Immature natural killer cell (primary cell): ENCODE data around the gene ELMO1. TPM values are rescaled to one million over a fixed set of nuclear protein-coding genes. Genes with fewer than 3 reads are reported as not detected.

Experiments
- DNase-seq, 3 donors: peaks; one replicate each; pipeline ENCODE4 v3.0.0; 2022; ENCODE audit warnings: mixed read lengths in 1 of 3
- H3K27ac Mint-ChIP-seq, 6 donors: one replicate each; pipeline ENCODE4 v1.8.0; 2020; ENCODE audit warnings: mixed read lengths in 6 of 6, mild to moderate bottlenecking in 5 of 6, inconsistent platforms in 4 of 6, moderate library complexity in 3 of 6
- H3K27me3 Mint-ChIP-seq, 3 donors: one replicate each; pipeline ENCODE4 v1.8.0; 2020 to 2021; ENCODE audit warnings: low read depth in 3 of 3, mild to moderate bottlenecking in 3 of 3, mixed read lengths in 3 of 3, moderate library complexity in 3 of 3, inconsistent platforms in 1 of 3
- H3K36me3 Mint-ChIP-seq, 3 donors: one replicate each; pipeline ENCODE4 v1.8.0; 2020; ENCODE audit warnings: mixed read lengths in 3 of 3, inconsistent platforms in 2 of 3, mild to moderate bottlenecking in 2 of 3
- H3K4me1 Mint-ChIP-seq, 2 donors: one replicate each; pipeline ENCODE4 v1.8.0; 2020; ENCODE audit warnings: inconsistent platforms in 2 of 2, mild to moderate bottlenecking in 2 of 2, mixed read lengths in 2 of 2, moderate library complexity in 1 of 2
- H3K4me3 Mint-ChIP-seq, 5 donors: one replicate each; pipeline ENCODE4 v1.8.0; 2020; ENCODE audit warnings: mild to moderate bottlenecking in 5 of 5, mixed read lengths in 5 of 5, inconsistent platforms in 3 of 5, moderate library complexity in 3 of 5
- H3K9me3 Mint-ChIP-seq, 6 donors: one replicate each; pipeline ENCODE4 v1.8.0; 2020; ENCODE audit warnings: mild to moderate bottlenecking in 6 of 6, mixed read lengths in 6 of 6, inconsistent platforms in 4 of 6, moderate library complexity in 3 of 6
- polyA plus RNA-seq, 3 donors: library from polyadenylated mRNA; unstranded; fragments of 300-500 nt; fragmentation: Illumina TruSeq; gene quantifications; one replicate each; pipeline ENCODE4 v1.2.3, GENCODE V29; 2021

ELMO1 gene
- polyA plus RNA-seq, 3 donors from 2014 or later = 31.9 to 65.9 (median 53.1) TPM

GRCh38 chr7:37421861-37422500 lies 26.7 kb downstream of the ELMO1 start:
- Mint-ChIP-seq H3K27ac (no peak overlapping the region), H3K4me1 (peaks cover 48 to 67% of the 10 kb centered on the region in 2 donors), H3K27me3 (no peaks in the 10 kb centered on the region), H3K9me3 (no peaks in the 10 kb centered on the region), H3K36me3 (peaks cover 0 to 8% (median 0%) of the 10 kb centered on the region in 3 donors), H3K4me3 (no peak overlapping the region)
- DNase-seq = no peak

GRCh38 chr7:37420946-37421695 lies 27.5 kb downstream of the ELMO1 start:
- H3K4me3 Mint-ChIP-seq = no peak overlapping the region
- H3K9me3 Mint-ChIP-seq = no peaks in the 10 kb centered on the region
- no peak for DNase-seq
- peaks cover 43 to 68% of the 10 kb centered on the region in 2 donors for H3K4me1 Mint-ChIP-seq
- H3K27me3 Mint-ChIP-seq = no peaks in the 10 kb centered on the region
- H3K36me3 Mint-ChIP-seq = peaks cover 0 to 5% (median 0%) of the 10 kb centered on the region in 3 donors
- H3K27ac Mint-ChIP-seq = no peak overlapping the region

DNA sequence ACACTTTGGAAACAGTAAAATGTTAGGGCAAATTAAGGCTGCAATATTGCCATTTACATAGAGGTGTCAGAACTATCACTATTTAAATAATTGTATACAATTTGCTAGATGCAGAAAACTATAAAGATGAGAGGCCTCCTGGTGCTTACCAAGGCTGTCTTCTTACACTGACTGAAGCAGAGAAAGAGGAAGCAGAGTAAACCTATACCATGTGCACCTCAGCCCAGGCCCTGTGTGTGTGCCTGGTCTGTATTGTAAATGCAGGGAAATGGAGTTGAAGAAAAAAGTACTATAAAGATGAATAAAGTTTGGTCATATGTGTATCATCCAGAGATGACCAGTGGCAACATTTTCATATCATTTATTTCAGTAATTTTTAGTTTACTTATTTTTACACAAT lies 29.2 kb downstream of the ELMO1 start:
- Mint-ChIP-seq H3K27ac (peak overlapping the region in 1 of 6 donors; percentile 63), H3K36me3 (peaks cover 0 to 5% (median 0%) of the 10 kb centered on the region in 3 donors), H3K9me3 (no peaks in the 10 kb centered on the region), H3K4me3 (no peak overlapping the region), H3K27me3 (no peaks in the 10 kb centered on the region), H3K4me1 (peaks cover 37 to 63% of the 10 kb centered on the region in 2 donors)
- DNase-seq = no peak

DNA sequence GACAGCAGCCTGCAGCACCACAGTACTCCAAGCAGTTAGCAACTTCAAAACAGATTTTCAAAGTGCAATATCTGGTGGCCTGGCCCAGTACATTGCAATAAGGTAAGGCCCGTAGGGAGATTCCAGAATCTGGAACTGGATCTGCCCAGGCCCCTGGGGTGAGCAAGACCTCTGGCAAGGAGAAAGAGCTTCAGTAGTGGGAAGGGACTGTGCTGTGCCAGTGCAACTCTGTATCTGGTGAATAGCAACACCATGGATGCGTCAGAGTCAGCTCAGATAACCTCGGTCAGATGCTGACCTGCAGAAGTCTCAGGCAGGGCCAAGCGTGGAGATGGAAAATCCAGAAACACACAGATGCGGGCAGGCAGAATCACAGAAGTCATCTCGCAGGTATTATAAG lies 30.3 kb downstream of the ELMO1 start:
- H3K4me3 Mint-ChIP-seq = no peak overlapping the region
- no peaks in the 10 kb centered on the region for H3K9me3 Mint-ChIP-seq

DNA sequence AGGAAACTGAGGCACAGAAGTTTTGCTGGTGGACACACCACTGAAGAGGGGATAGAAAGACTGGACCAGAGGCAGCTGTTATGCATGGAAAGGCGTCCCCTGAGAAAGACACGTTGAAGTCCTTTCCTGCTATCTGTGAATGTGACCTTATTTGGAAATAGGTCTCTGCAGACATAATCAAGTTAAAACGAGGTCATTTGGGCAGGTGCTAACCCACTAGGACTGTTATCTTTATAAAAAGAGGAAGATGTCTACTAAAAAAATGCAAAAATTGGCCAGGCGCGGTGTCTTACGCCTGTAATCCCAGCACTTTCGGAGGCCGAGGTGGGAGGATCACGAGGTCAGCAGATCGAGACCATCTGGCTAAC lies 31.6 kb downstream of the ELMO1 start:
- Mint-ChIP-seq H3K9me3 (no peaks in the 10 kb centered on the region), H3K4me3 (no peak overlapping the region), H3K27me3 (no peaks in the 10 kb centered on the region), H3K27ac (peak overlapping the region in 2 of 6 donors; percentile 33 to 37), H3K4me1 (peaks cover 41 to 70% of the 10 kb centered on the region in 2 donors), H3K36me3 (peaks cover 0 to 8% (median 4%) of the 10 kb centered on the region in 3 donors)
- no peak for DNase-seq

More for the DNA sequence above, 30.3 kb downstream of the ELMO1 start:
- H3K27me3 Mint-ChIP-seq = no peaks in the 10 kb centered on the region
- H3K27ac Mint-ChIP-seq = peak overlapping the region in 1 of 6 donors; percentile 52
- peaks cover 38 to 63% of the 10 kb centered on the region in 2 donors for H3K4me1 Mint-ChIP-seq
- no peak for DNase-seq
- H3K36me3 Mint-ChIP-seq = peaks cover 0 to 5% (median 0%) of the 10 kb centered on the region in 3 donors

DNA sequence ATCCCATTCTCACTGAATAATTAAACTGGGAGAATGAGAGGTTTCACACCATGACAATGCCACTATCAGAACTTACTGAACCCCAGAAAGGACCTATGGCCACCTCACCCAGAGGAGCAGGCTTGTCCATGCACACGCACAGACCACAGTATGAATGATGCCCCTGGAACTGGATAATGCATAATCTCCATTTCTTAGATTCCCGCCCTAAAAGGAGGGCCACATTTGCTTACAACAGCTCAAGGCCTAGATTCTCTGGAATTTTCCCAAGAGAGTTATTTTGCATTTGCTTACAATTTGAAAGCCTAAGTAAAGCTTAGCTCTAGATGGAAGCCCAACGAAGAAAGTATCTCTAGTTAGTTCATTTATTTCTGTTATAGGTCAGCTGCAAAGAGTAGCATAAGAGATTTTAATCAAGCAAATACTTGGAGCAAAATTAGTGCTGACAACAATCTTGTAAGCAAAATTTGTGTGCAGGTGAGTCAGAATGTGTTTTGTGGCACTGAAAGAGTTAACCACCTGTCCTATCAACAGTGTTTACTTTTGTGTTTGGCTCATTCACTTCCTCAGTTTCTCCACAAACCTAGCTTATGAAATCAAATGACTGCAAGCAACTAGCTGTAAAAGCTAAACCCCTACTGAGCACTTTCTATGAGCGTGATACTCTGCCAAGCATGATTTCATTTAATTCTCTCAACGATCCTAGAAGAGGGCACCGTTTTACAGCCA lies 32.1 kb downstream of the ELMO1 start:
- no peak overlapping the region for H3K4me3 Mint-ChIP-seq
- H3K27me3 Mint-ChIP-seq = no peaks in the 10 kb centered on the region
- peaks cover 45 to 71% of the 10 kb centered on the region in 2 donors for H3K4me1 Mint-ChIP-seq
- H3K27ac Mint-ChIP-seq = no peak overlapping the region
- DNase-seq = no peak
- no peaks in the 10 kb centered on the region for H3K9me3 Mint-ChIP-seq
- H3K36me3 Mint-ChIP-seq = peaks cover 0 to 8% (median 4%) of the 10 kb centered on the region in 3 donors

GRCh38 chr7:37415629-37416028 lies 33.0 kb downstream of the ELMO1 start:
- Mint-ChIP-seq H3K36me3 (peaks cover 0 to 8% (median 4%) of the 10 kb centered on the region in 3 donors), H3K9me3 (no peaks in the 10 kb centered on the region), H3K27ac (no peak overlapping the region)

GRCh38 chr7:37414352-37414983 lies 34.2 kb downstream of the ELMO1 start:
- Mint-ChIP-seq H3K9me3 (no peaks in the 10 kb centered on the region), H3K27me3 (no peaks in the 10 kb centered on the region), H3K36me3 (peaks cover 0 to 8% (median 4%) of the 10 kb centered on the region in 3 donors), H3K4me3 (no peak overlapping the region), H3K4me1 (peaks cover 48 to 71% of the 10 kb centered on the region in 2 donors), H3K27ac (no peak overlapping the region)
- no peak for DNase-seq

More at GRCh38 chr7:37415629-37416028, 33.0 kb downstream of the ELMO1 start:
- no peaks in the 10 kb centered on the region for H3K27me3 Mint-ChIP-seq
- peaks cover 44 to 71% of the 10 kb centered on the region in 2 donors for H3K4me1 Mint-ChIP-seq
- no peak for DNase-seq
- H3K4me3 Mint-ChIP-seq = no peak overlapping the region

- DNase-seq = no peak
- H3K4me3 Mint-ChIP-seq = no peak overlapping the region
These were observed 37.1 kb downstream of the ELMO1 start for GRCh38 chr7:37411444-37412034.

GRCh38 chr7:37410305-37411229 lies 38.1 kb downstream of the ELMO1 start:
- peaks cover 57 to 68% of the 10 kb centered on the region in 2 donors for H3K4me1 Mint-ChIP-seq
- no peak for DNase-seq
- no peaks in the 10 kb centered on the region for H3K9me3 Mint-ChIP-seq
- H3K36me3 Mint-ChIP-seq = peaks cover 0 to 4% (median 4%) of the 10 kb centered on the region in 3 donors
- peak overlapping the region in 2 of 5 donors; percentile 6 to 34 for H3K4me3 Mint-ChIP-seq
- H3K27ac Mint-ChIP-seq = peak overlapping the region in 2 of 6 donors; percentile 51 to 78
- H3K27me3 Mint-ChIP-seq = no peaks in the 10 kb centered on the region

More at GRCh38 chr7:37411444-37412034, 37.1 kb downstream of the ELMO1 start:
- Mint-ChIP-seq H3K36me3 (peaks cover 0 to 4% (median 4%) of the 10 kb centered on the region in 3 donors), H3K27me3 (no peaks in the 10 kb centered on the region), H3K4me1 (peaks cover 49 to 64% of the 10 kb centered on the region in 2 donors), H3K27ac (peak overlapping the region in 2 of 6 donors; percentile 16 to 18), H3K9me3 (no peaks in the 10 kb centered on the region)

- H3K27me3 Mint-ChIP-seq = peaks cover 0 to 1% (median 0%) of the 10 kb centered on the region in 3 donors
- H3K36me3 Mint-ChIP-seq = peaks cover 0 to 4% (median 4%) of the 10 kb centered on the region in 3 donors
- H3K27ac Mint-ChIP-seq = peak overlapping the region in 2 of 6 donors; percentile 23
- no peaks in the 10 kb centered on the region for H3K9me3 Mint-ChIP-seq
- peaks cover 64 to 69% of the 10 kb centered on the region in 2 donors for H3K4me1 Mint-ChIP-seq
- DNase-seq = no peak
- H3K4me3 Mint-ChIP-seq = peak overlapping the region in 3 of 5 donors; percentile 17 to 78 (median 26)
These were observed 39.2 kb downstream of the ELMO1 start for GRCh38 chr7:37409461-37409860.
